Loucy (cell line): ENCODE results near the gene SKI.
A peak's percentile ranks its signal among the peaks of the same experiment; 100 is the strongest.

Source experiments
- H2AFZ ChIP-seq: fragments of 200-600 bp; sonication (generic); 2 replicates; pipeline ENCODE4 v1.6.0; 2016; ENCODE audit warnings: antibody characterized with exemption, mild to moderate bottlenecking, low read length, moderate library complexity
- H3F3A ChIP-seq: fragments of 200-600 bp; 2 replicates; pipeline ENCODE4 v1.6.0; 2016; ENCODE audit warnings: antibody characterized with exemption, low read depth, mild to moderate bottlenecking
- H3K27me3 ChIP-seq: fragments of 200-600 bp; sonication (generic); 2 replicates; pipeline ENCODE4 v1.6.1; 2014; ENCODE audit warnings: low read length, mild to moderate bottlenecking; ENCODE audit not compliant: insufficient read depth, poor library complexity, severe bottlenecking
- H3K36me3 ChIP-seq: fragments of 200-600 bp; sonication (generic); 2 replicates; pipeline ENCODE4 v1.6.1; 2016; ENCODE audit warnings: low read length; ENCODE audit not compliant: insufficient read depth
- H3K4me1 ChIP-seq: fragments of 200-600 bp; sonication (generic); 2 replicates; pipeline ENCODE4 v1.5.1; 2014; ENCODE audit warnings: low read length, mild to moderate bottlenecking; ENCODE audit not compliant: insufficient read depth, poor library complexity, severe bottlenecking
- H3K4me2 ChIP-seq: fragments of 200-600 bp; sonication (generic); 2 replicates; pipeline ENCODE4 v1.6.0; 2014; ENCODE audit warnings: antibody characterized with exemption, low read length, low read depth, mild to moderate bottlenecking; ENCODE audit not compliant: poor library complexity, severe bottlenecking
- H3K4me3 ChIP-seq: fragments of 200-600 bp; sonication (generic); 2 replicates; pipeline ENCODE4 v1.5.1; 2014; ENCODE audit warnings: low read length, mild to moderate bottlenecking, mixed read lengths; ENCODE audit not compliant: poor library complexity, severe bottlenecking
- H3K79me2 ChIP-seq: fragments of 200-600 bp; sonication (generic); 2 replicates; pipeline ENCODE4 v1.6.1; 2014; ENCODE audit warnings: low read length; ENCODE audit not compliant: insufficient read depth
- H3K9ac ChIP-seq: fragments of 200-600 bp; sonication (generic); 2 replicates; pipeline ENCODE4 v1.6.0; 2014; ENCODE audit warnings: mild to moderate bottlenecking, low read depth, low read length, moderate library complexity; ENCODE audit not compliant: poor library complexity, severe bottlenecking
- H3K9me2 ChIP-seq: fragments of 200-600 bp; sonication (generic); replicated peaks from 2 replicates; pipeline ENCODE4 v1.6.1; 2016; ENCODE audit warnings: low read depth, low read length, mixed read lengths
- H3K9me3 ChIP-seq: fragments of 200-600 bp; sonication (generic); 2 replicates; pipeline ENCODE4 v1.6.1; 2014; ENCODE audit warnings: mild to moderate bottlenecking, antibody characterized with exemption, low read length, low read depth; ENCODE audit not compliant: insufficient read depth
- H4K20me1 ChIP-seq: fragments of 200-600 bp; sonication (generic); 2 replicates; pipeline ENCODE4 v1.6.0; 2014; ENCODE audit warnings: antibody characterized with exemption, low read length, mild to moderate bottlenecking; ENCODE audit not compliant: insufficient read depth, poor library complexity, severe bottlenecking
- EZH2phosphoT487 ChIP-seq: fragments of 200-600 bp; IDR thresholded peaks from 2 replicates; pipeline ENCODE4 v1.6.1; 2018; ENCODE audit warnings: antibody characterized with exemption, mild to moderate bottlenecking, moderate library complexity, borderline replicate concordance
- TF ChIP-seq, protein P1 (sequence below): fragments of 200-600 bp; sonication (generic); conservative IDR thresholded peaks from 2 replicates; pipeline ENCODE4 v1.5.1; 2014; ENCODE audit warnings: mild to moderate bottlenecking, antibody characterized with exemption, low read length

The SKI gene

GRCh38 chr1:2236695-2237677, 8.9 kb downstream of the SKI start:
- H3K36me3 ChIP-seq, result no peaks in the 10 kb centered on the region
- peaks cover 93% of the 10 kb centered on the region for H3K79me2 ChIP-seq
- H3F3A ChIP-seq, result no peaks in the 10 kb centered on the region
- no peak overlapping the region for H2AFZ ChIP-seq
- H3K4me3 ChIP-seq, result no peak overlapping the region
- H3K9me2 ChIP-seq, result no peaks in the 10 kb centered on the region
- TF ChIP-seq, protein P1, sequence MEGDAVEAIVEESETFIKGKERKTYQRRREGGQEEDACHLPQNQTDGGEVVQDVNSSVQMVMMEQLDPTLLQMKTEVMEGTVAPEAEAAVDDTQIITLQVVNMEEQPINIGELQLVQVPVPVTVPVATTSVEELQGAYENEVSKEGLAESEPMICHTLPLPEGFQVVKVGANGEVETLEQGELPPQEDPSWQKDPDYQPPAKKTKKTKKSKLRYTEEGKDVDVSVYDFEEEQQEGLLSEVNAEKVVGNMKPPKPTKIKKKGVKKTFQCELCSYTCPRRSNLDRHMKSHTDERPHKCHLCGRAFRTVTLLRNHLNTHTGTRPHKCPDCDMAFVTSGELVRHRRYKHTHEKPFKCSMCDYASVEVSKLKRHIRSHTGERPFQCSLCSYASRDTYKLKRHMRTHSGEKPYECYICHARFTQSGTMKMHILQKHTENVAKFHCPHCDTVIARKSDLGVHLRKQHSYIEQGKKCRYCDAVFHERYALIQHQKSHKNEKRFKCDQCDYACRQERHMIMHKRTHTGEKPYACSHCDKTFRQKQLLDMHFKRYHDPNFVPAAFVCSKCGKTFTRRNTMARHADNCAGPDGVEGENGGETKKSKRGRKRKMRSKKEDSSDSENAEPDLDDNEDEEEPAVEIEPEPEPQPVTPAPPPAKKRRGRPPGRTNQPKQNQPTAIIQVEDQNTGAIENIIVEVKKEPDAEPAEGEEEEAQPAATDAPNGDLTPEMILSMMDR, result no peak
- TF ChIP-seq EZH2phosphoT487, result no peak
- H3K4me2 ChIP-seq, result peak overlapping the region; percentile 32
- H3K4me1 ChIP-seq, result peaks cover 38% of the 10 kb centered on the region
- peaks cover 55% of the 10 kb centered on the region for H4K20me1 ChIP-seq
- no peaks in the 10 kb centered on the region for H3K27me3 ChIP-seq
- no peak overlapping the region for H3K9ac ChIP-seq
- H3K9me3 ChIP-seq, result no peaks in the 10 kb centered on the region

DNA sequence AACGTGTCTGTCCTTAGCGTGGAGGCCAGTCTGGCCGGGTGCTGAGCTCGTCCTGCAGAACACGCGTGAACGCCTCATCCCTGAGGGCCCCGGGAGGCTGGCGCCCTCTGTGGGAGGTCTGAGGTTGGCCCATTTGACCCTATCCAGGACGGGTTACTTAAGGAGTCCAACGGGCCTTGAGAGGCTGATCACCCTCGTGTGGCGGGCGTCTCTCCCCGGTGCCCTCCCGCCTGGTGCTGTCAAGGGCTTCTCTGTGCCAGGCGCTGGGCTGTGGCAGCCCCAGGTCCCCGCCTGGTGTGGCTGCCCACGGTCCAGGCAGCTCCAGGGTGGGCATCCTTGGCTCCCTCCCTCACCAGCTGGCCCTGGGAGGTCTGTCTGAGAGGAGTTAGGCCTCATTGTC, 9.7 kb downstream of the SKI start:
- Histone ChIP-seq H3K36me3 (no peaks in the 10 kb centered on the region), H3K4me1 (peaks cover 31% of the 10 kb centered on the region), H3K4me2 (no peak overlapping the region), H3K27me3 (no peaks in the 10 kb centered on the region), H3K4me3 (no peak overlapping the region), H3K79me2 (peaks cover 93% of the 10 kb centered on the region), H3K9me3 (no peaks in the 10 kb centered on the region), H2AFZ (no peak overlapping the region), H3K9me2 (no peaks in the 10 kb centered on the region), H4K20me1 (peaks cover 48% of the 10 kb centered on the region), H3F3A (no peaks in the 10 kb centered on the region), H3K9ac (no peak overlapping the region)
- TF ChIP-seq, protein P1, result peak; percentile 43
- TF ChIP-seq EZH2phosphoT487, result no peak

- peaks cover 41% of the 10 kb centered on the region for H4K20me1 ChIP-seq
- TF ChIP-seq EZH2phosphoT487, result no peak
- TF ChIP-seq, protein P1, result no peak
Observed at GRCh38 chr1:2238361-2239012, 10.4 kb downstream of the SKI start.

More at GRCh38 chr1:2238361-2239012, 10.4 kb downstream of the SKI start:
- peaks cover 24% of the 10 kb centered on the region for H3K4me1 ChIP-seq
- no peak overlapping the region for H3K9ac ChIP-seq
- H3K4me3 ChIP-seq, result no peak overlapping the region
- H3K27me3 ChIP-seq, result no peaks in the 10 kb centered on the region
- H3K36me3 ChIP-seq, result no peaks in the 10 kb centered on the region
- no peak overlapping the region for H2AFZ ChIP-seq
- peaks cover 93% of the 10 kb centered on the region for H3K79me2 ChIP-seq
- H3K4me2 ChIP-seq, result no peak overlapping the region
- no peaks in the 10 kb centered on the region for H3K9me2 ChIP-seq
- H3K9me3 ChIP-seq, result no peaks in the 10 kb centered on the region
- no peaks in the 10 kb centered on the region for H3F3A ChIP-seq
